Fibroblast of lung (primary cell): Measurements from ENCODE around the gene ZNF580.

Source experiments
- CTCF ChIP-seq, 2 donors: IDR thresholded peaks in 1 of 2; conservative IDR thresholded peaks in 1 of 2; 1 replicate in 1 of 2; 2 replicates in 1 of 2; pipeline ENCODE4 v1.5.1; 2011 to 2012; ENCODE audit warnings: low read length in 2 of 2, control low read depth in 1 of 2, inconsistent platforms in 1 of 2, low read depth in 1 of 2, mild to moderate bottlenecking in 1 of 2
- EZH2 ChIP-seq: IDR thresholded peaks from 2 replicates; pipeline ENCODE4 v1.5.1; 2012; ENCODE audit warnings: low read length, control low read depth, mild to moderate bottlenecking; ENCODE audit errors: missing control alignments

GRCh38 chr19:55598719-55599467, 41.9 kb upstream of the ZNF580 start:
- TF ChIP-seq CTCF (conservative IDR thresholded peaks at IDR 0.05 in 1 of 2, IDR thresholded peaks at IDR 0.05 in 1 of 2; ENCODE audit: low read depth in 1 of 2, low read length in 2 of 2) (no peak), EZH2 (no peak)
